NCI-H1092 (cell line): ENCODE results near the gene ATP2B2.

Source experiments
- DNase-seq: peaks from one replicate; lab custom pipeline; 2025; lab: John Stamatoyannopoulos, UW

The ATP2B2 gene

GRCh38 chr3:10400050-10400748 lies 105.2 kb downstream of the ATP2B2 start:
- DNase-seq = no peak

DNA sequence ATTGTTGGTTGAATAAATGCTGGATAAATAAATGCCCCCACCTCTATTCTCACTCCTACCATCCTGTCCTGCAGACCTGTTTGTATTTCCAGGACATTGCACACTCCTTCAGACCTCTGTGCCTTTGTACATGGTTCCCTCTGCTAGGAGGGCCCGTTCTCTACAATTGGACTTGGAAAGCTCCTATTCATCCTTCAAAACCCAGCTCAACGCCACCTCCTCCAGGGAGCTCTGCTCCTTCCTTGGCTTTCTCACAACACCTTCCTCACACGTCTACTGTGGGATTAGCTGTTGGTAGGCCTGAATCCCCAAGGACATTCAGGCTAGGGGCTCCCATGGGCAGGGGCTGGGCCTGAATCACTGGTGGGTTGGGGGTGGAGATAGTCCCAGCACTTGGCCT lies 105.8 kb downstream of the ATP2B2 start:
- DNase-seq = no peak

- no peak for DNase-seq
Measured at GRCh38 chr3:10398341-10398740, 107.0 kb downstream of the ATP2B2 start.

GRCh38 chr3:10397879-10398278 lies 107.5 kb downstream of the ATP2B2 start:
- DNase-seq = no peak

DNA sequence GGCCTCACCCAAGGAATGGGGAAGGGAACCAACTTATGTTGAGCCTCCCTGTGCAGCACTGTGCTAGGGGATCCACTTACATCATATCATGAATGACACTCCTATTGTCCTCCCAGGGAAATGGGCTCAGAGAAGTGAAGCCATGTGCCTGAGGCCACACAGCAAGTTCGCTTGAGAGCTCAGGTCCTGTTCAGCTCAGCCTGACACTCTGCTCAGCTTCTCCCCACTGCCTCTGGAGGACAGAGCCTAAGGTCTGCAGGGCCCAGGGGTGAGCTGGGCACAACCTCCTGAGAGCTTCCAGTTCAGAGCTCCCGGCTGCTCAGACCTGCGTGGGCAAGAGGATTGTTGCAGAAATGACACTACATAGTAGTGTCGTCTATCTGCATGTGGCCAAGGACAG lies 108.5 kb downstream of the ATP2B2 start:
- DNase-seq = no peak

DNA sequence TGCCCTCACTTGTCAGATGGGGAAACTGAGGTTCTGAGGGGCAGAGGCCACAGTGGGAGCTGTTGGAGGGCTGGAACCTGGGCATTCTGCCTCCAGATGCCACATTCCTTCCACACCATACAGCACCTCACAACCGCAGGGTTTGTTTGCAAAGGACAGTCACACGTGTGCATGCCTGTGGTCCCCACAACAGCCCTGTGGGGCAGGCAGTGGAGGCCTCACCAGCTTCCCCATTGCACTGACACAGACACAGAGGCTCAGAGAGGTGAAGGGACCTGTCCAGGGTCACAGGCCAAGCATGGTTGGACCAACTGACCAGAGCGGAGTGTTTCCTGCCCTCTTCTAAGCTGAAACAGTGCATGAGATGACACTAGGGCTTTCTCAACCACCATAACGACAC lies 109.3 kb downstream of the ATP2B2 start:
- no peak for DNase-seq

GRCh38 chr3:10395671-10396070 lies 109.7 kb downstream of the ATP2B2 start:
- no peak for DNase-seq

GRCh38 chr3:10395196-10395595 lies 110.2 kb downstream of the ATP2B2 start:
- no peak for DNase-seq

DNA sequence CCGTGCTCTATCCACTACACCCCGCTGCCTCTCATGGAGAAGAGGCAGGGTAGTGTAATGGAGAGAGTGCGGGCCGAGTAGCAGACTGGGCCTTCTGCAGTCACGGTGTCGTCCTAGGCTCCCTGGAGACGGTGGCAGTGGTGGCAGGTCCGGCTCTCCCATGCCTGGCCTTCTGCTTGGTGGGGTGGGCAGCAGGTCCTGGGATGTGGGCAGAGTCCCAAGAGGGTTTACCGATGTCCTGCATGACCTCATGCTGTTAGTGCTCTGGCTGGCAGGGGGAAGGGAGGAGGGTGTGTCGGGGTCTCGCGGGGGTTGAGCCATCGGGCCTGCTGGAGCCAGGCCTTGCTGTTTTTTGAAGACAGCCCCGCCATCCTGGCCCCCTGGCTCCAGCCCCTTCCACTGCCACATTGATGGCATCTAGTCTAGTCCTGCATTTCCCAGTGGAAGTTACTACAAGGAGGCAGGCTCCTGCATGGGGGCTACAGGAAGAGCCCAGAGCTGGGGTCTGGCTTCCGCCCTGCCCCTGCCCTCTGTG lies 110.8 kb downstream of the ATP2B2 start:
- no peak for DNase-seq

DNA sequence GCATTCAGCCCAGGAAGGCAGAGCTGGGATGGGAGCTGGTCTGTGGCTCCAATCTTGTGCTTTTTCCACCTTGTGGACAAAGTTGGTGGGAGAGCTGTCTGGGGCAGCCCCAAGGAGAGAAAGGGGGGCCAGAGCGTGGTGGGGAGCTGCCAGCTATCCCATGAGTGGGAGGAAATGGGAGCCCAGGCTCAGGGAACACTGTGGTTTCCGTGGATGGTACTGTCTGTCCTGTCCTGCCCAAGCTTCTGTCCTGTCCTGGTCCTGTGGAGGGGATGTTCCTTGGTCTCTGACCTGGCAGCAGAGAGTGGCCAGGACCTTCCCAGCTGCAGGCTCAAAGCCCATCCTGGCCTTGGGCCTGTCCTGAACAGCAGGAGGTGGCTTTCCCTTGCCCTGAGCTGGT lies 111.9 kb downstream of the ATP2B2 start:
- no peak for DNase-seq

- DNase-seq = no peak
Measured at GRCh38 chr3:10392906-10393461, 112.4 kb downstream of the ATP2B2 start.

GRCh38 chr3:10392244-10392643 lies 113.1 kb downstream of the ATP2B2 start:
- no peak for DNase-seq

GRCh38 chr3:10391391-10391790 lies 114.0 kb downstream of the ATP2B2 start:
- no peak for DNase-seq

- DNase-seq = no peak
Measured at GRCh38 chr3:10390641-10391373, 114.6 kb downstream of the ATP2B2 start.

DNA sequence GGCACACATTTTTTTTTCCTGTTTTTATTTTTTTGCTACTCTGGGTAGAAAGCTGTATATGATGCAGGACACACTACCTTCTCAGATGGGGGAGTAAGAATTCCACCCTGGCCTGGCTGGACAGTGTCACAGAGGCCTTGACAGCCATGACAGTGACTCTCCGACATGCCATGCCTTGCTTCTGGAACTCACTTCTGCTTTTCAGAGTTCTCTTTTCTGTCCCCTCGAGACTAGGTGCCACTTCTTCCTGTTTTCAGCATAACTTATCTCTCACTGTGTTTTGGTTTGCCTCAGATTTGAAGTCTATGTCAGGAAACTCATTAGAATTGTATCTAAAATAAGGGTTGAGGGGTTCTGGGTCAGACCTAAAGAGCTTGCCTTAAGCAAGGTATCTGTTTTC lies 115.4 kb downstream of the ATP2B2 start:
- no peak for DNase-seq

GRCh38 chr3:10389339-10389738 lies 116.0 kb downstream of the ATP2B2 start:
- no peak for DNase-seq

DNA sequence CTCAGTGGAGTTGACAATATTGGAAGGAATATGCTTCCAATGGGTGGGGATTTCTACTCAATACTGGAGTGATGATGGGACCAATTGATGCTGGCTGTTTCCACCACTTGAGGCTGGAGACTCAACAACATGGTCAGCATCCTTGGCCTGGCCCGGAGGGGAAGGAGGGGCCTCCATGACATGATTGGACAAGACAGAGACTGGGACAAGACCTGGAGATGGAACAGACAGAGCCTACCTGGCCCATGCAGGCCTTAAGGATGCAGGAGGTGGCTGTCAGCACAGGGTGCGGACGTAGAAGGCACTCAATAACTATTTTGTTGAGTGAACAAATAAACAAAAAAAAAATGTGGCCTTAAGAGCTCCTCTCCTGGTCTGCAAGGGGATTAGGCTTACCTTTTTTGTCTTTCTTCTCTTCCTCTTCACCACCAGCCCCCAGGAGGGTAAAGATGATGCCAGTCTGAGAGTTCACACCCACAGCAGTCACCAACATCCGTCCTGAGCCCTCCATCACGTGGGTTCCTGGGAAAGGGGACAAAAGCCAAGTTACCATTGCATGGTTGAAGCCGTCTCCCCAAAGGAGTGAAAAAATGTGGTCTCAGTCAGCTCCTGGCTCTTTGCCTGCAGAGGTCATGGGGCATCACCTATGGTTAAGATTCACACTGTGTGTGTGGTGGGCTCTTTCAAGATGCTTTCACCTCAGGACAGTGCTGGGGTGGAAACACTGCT lies 117.3 kb downstream of the ATP2B2 start:
- no peak for DNase-seq

GRCh38 chr3:10386121-10386520 lies 119.3 kb downstream of the ATP2B2 start:
- DNase-seq = no peak

DNA sequence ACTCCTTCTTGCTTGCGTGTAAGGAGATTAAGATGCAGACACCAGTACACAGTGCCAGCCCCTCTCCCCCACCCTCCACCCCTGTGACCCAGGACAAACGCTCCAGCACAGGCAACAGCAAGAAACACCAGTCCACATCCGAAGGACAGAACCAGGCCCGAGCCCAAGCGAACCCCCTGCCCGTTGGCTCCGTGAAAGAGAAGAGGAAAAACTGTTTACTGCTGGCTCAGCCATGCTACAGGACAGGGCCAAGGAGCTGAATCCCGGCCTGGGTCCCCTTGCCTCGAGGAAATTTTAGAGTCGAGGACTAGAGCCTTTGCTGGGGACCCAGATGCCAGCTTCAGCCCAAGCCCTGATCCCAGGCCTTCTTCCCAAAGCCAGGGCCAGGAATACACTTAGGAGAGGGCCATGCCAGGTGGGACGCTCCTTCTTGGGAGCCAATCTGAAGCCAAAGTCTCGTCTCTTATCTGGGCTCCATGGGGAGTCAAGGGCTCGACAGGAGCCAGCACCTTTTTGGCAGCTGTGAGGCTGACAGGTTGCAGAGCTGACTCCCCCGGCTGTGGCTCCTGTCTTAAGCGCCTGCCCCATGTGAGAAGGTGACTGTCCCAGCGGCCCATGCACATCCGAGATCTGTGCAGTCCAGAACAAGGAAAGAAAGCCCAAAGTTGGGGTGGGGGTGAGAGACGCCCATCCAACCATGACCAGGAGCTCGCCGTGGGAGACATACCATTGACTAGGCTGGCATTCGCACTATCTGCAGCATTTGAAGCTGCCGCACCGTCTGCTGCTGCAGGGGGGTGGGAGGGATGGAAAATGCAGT lies 120.6 kb downstream of the ATP2B2 start:
- no peak for DNase-seq

DNA sequence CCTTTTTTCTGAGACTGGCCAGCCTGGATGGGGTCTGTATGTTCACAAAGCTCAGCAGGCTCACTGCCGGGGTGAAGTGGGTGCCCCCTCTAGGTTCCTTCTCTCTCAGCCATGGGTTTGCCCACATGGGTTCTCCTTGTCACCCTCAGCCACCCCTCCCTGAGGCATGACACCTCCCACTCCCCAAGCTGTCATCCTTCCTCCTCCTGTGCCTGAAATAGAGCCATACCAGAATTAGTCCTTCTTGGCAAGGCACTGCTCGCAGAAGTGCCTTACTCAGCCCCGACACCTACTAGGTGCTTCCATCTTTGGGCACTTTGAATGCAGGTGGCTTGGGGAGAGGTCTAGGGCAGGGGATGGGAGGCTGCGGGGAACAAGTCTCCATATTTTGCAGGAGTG lies 121.5 kb downstream of the ATP2B2 start:
- DNase-seq = no peak
